GM12892 (cell line): ENCODE data around the gene NEK6.

Experiments
- POLR2A ChIP-seq: IDR thresholded peaks from 2 replicates; pipeline ENCODE4 v1.6.1; 2011; ENCODE audit warnings: low read depth, low read length, control low read depth
- POLR2AphosphoS5 ChIP-seq: IDR thresholded peaks from 2 replicates; pipeline ENCODE4 v1.6.1; 2011; ENCODE audit warnings: low read depth, low read length, control low read depth

GRCh38 chr9:124330011-124330697 lies 72.4 kb downstream of the NEK6 start:
- TF ChIP-seq POLR2A (no peak), POLR2AphosphoS5 (no peak)
